T-helper 9 cell (primary cell): ENCODE results near the gene BAK1.
"Not testable (repeated sequence)": the region's sequence is repeated elsewhere in the genome, so short reads cannot be mapped to it uniquely, and the experiment has no call there.

Experiments used
- DNase-seq: peaks from one replicate; pipeline ENCODE4 v3.0.0-alpha.2; 2020

The BAK1 gene

DNA sequence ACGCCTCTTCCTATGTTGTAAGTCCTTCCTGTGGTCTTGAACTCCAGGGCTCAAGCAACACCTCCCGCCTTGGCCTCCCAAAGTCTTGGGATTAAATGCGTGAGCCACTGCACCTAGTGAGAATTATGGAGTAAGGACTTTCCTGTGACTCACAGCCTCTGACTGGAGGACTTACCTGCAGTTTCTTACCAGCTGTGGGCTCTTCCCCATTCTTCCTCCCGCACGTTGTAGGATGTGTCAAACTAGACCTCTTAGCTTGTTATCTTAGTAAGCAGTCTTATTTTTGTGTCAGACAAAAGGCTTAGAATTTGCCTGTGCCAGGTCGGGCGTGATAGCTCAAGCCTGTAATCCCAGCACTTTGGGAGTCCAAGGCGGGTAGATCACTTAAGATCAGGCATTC, 30.9 kb downstream of the BAK1 start:
- no peak for DNase-seq

DNA sequence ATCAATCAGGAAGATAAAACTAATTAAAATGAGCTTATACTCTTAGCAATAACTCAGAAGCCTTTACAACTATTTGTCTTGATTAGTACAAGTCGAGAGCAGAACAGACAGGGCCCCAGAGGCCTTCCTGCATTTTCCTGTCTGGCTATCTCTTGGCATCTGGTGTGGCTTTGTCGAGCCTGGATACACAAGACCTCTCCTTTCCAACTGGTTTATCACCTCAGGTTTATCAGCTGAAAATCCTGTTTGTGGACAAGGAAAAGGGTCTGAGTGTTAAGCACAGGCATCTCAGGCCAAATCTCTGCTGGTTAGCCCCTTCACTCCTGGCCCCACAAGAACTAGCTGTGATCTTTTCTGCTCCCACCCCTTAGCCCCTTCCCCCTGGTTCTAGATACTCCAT, 32.6 kb downstream of the BAK1 start:
- DNase-seq = no peak

DNA sequence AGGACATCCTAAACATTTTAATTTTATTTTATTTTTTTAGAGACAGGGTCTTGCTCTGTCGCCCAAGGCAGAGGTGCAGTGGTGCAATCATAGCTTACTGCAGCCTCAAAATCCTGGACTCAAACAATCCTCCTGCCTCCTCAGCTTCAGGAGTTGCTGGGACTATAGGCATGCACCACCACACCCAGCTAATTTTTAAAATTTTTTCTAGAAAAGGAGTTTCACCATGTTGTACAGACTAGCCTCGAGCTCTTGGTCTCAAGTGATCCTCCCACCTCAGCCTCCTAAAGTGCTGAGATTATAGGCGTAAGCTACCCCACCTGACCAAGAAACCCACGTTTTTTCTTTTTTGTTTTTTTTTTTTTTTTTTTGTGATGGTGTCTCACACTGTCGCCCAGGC, 33.3 kb downstream of the BAK1 start:
- no peak for DNase-seq

DNA sequence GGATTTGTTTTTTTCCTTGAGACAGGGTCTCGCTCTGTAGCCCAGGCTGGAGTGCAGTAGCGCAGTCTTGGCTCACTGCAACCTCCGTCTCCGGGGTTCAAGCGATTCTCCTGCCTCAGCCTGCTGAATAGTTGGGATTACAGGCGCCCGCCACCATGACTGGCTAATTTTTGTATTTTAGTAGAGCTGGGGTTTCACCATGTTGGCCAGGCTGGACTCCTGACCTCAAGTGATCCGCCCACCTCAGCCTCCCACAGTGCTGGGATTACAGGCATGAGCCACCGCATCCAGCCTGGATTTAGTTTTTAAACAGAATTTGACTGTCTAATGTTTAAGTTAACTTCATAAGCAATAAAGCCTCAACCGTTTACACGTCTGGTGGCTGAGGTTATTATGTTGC, 34.8 kb downstream of the BAK1 start:
- not testable (repeated sequence) for DNase-seq

DNA sequence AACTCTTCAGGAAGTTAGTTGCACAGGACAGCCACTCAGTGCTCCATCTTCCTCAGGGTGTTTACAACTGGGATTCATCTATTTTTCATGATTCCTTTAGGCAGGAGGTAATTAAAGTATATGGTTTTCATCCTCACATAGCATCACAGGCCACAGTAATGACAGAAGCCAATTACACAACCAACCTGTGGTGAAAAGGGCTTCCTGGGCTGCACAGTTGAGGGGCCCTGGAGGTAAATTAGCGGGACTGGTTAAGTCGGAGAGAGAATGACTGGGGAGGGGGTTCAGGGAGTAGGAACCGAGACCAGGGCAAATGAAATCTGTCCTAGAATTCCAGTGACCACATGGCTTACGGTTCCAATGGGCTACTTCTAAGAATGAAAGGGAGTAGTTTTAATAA, 37.0 kb downstream of the BAK1 start:
- DNase-seq = no peak

DNA sequence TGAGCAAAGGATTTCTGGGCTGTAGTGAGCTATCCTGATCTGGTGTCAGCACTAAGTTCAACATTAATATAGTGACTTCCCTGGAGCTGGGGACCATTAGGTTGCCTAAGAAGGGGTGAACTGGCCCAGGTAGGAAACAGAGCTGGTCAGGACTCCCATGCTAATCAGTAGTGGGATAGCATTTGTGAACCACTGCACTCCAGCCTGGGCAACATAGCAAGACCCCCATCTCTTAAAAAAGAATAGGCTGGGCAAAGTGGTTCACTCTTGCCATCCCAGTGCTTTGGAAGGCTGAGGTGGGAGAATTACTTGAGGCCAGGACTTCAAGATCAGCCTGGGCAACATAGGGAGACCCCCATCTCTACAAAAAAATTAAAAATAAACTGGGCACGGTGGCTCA, 39.3 kb downstream of the BAK1 start:
- DNase-seq = no peak

DNA sequence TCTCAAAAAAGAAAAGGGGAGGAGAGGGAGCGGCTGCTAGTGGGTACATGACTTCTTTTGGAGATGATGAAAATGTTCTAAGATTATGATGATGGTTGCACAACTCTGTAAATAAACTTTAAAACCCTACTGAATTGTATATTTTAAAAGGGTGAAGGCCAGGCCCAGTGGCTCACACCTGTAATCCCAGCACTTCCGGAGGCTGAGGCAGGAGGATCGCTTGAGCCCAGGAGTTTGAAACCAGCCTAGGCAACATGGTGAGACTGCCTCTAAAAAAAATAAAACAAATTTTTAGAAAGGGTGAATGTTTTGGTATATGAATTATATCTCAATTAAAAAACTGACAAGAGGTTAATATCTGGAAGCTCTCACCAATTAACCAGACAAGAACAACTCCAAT, 45.4 kb downstream of the BAK1 start:
- DNase-seq = no peak

DNA sequence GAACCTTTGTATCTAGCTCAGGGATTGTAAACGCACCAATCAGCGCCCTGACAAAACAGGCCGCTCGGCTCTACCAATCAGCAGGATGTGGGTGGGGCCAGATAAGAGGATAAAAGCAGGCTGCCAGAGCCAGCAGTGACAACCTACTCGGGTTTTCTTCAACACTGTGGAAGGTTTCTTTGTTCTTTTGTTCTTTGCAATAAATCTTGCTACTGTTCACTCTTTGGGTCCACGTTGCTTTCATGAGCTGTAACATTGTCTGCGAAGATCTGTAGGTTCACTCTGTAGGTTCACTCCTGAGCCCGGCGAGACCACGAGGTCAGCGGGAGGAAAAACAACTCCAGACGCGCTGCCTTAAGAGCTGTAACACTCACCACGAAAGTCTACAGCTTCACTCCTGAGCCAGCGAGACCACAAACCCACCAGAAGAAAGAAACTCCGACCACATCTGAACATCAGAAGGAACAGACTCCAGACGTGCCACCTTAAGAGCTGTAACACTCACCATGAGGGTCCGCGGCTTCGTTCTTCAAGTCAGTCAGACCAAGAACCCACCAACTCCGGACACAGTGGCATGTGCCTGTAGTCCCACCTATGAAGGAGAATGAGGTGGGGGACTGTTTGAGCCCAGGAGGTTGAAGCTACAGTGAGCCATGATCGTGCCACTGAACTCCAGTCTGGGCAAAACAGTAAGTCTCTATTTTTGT, 46.8 kb downstream of the BAK1 start:
- DNase-seq = peak; percentile 33

DNA sequence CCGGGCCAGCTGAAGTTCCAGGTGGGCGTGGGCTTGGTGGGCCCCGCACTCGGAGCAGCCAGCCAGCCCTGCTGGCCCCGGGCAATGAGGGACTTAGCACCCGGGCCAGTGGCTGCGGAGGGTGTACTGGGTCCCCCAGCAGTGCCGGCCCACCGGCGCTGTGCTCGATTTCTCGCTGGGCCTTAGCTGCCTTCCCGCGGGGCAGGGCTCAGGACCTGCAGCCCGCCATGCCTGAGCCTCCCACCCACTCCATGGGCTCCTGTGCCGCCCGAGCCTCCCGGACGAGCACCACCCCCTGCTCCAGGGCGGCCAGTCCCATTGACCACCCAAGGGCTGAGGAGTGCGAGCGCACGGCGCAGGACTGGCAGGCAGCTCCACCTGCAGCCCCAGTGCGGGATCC, 47.6 kb downstream of the BAK1 start:
- DNase-seq = not testable (repeated sequence)

DNA sequence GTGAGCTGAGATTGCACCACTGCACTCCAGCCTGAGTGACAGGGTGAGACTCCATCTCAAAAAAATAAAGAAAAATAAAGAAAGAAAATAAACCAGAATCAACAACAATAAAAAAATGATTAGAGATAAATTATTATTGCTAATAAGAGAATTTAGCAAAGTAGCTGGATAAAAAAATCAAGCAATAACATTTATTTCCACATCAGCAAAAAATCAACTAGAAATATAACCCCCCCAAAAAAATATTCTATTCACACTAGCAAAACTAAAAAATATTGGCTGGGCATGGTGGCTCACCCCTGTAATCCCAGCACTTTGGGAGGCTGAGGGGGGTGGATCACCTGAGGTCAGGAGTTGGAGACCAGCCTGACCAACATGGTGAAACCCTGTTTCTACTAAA, 49.5 kb downstream of the BAK1 start:
- DNase-seq = not testable (repeated sequence)
